ENCODE results near the gene SSMEM1. TPM values are rescaled to one million over a fixed set of nuclear protein-coding genes. Genes with fewer than 3 reads are reported as not detected.

Gene SSMEM1
- total RNA-seq, 1 donor from 2014 or later = not detected

- no peaks in the 10 kb centered on the region for H3K27me3 Mint-ChIP-seq (ENCODE audit: unreplicated experiment)
- H3K4me3 Mint-ChIP-seq (ENCODE audit: unreplicated experiment) = no peak overlapping the region
- no peaks in the 10 kb centered on the region for H3K9me3 Mint-ChIP-seq (ENCODE audit: unreplicated experiment)
- H3K4me1 Mint-ChIP-seq (ENCODE audit: unreplicated experiment) = no peaks in the 10 kb centered on the region
- DNase-seq (ENCODE audit: extremely low spot score, unreplicated experiment) = no peak
- H3K27ac Mint-ChIP-seq (ENCODE audit: unreplicated experiment) = no peak overlapping the region
- no peak for TF ChIP-seq CTCF (IDR thresholded peaks at IDR 0.05)
- peaks cover 50% of the 10 kb centered on the region for H3K36me3 Mint-ChIP-seq (ENCODE audit: unreplicated experiment)
Observed at GRCh38 chr7:130197094-130197493, 10.6 kb upstream of the SSMEM1 start.

DNA sequence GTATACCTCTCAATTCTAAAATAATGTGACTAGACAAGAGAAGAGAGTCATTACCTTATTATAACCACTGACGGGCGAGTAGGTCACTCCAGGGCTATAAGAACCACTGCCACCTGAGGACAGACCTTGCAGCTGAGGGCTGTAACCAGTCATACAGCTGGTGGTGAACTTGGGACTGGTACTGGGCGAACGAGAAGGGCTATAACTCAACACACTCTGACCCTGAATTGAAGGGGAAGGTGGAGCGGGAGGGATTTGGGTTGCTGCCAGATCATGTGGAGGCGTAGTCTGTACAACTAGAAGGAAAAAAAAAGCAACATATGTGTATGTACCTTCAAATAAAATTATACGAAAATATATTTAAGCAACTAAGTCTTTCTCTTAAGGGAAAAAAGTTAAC lies 5.9 kb upstream of the SSMEM1 start:
- no peak for DNase-seq (ENCODE audit: extremely low spot score, unreplicated experiment)
- Mint-ChIP-seq H3K36me3 (ENCODE audit: unreplicated experiment) (peaks cover 44% of the 10 kb centered on the region), H3K27me3 (ENCODE audit: unreplicated experiment) (no peaks in the 10 kb centered on the region), H3K9me3 (ENCODE audit: unreplicated experiment) (no peaks in the 10 kb centered on the region), H3K4me3 (ENCODE audit: unreplicated experiment) (no peak overlapping the region), H3K4me1 (ENCODE audit: unreplicated experiment) (peaks cover 16% of the 10 kb centered on the region), H3K27ac (ENCODE audit: unreplicated experiment) (no peak overlapping the region)
- TF ChIP-seq CTCF (IDR thresholded peaks at IDR 0.05) = no peak

- TF ChIP-seq CTCF (IDR thresholded peaks at IDR 0.05) = no peak
- Mint-ChIP-seq H3K36me3 (ENCODE audit: unreplicated experiment) (peaks cover 19% of the 10 kb centered on the region), H3K27me3 (ENCODE audit: unreplicated experiment) (no peaks in the 10 kb centered on the region), H3K27ac (ENCODE audit: unreplicated experiment) (peak within 1 kb of the TSS; percentile 97), H3K4me1 (ENCODE audit: unreplicated experiment) (peaks cover 22% of the 10 kb centered on the region), H3K9me3 (ENCODE audit: unreplicated experiment) (no peaks in the 10 kb centered on the region), H3K4me3 (ENCODE audit: unreplicated experiment) (peak within 1 kb of the TSS; percentile 90)
- peak; percentile 99 for DNase-seq (ENCODE audit: extremely low spot score, unreplicated experiment)
Observed at GRCh38 chr7:130205084-130205947, 2.3 kb upstream of the SSMEM1 start, which contains the start of gene TMEM209. Gene TMEM209 (minus strand): TSS chr7:130205406. CDS start chr7:130205375, 31 bp downstream.

GRCh38 chr7:130207033-130207432 lies 627 bp upstream of the SSMEM1 start:
- peaks cover 30% of the 10 kb centered on the region for H3K4me1 Mint-ChIP-seq (ENCODE audit: unreplicated experiment)
- H3K27ac Mint-ChIP-seq (ENCODE audit: unreplicated experiment) = no peak overlapping the region
- TF ChIP-seq CTCF (IDR thresholded peaks at IDR 0.05) = no peak
- peaks cover 9% of the 10 kb centered on the region for H3K36me3 Mint-ChIP-seq (ENCODE audit: unreplicated experiment)
- no peak for DNase-seq (ENCODE audit: extremely low spot score, unreplicated experiment)
- no peaks in the 10 kb centered on the region for H3K9me3 Mint-ChIP-seq (ENCODE audit: unreplicated experiment)
- no peak overlapping the region for H3K4me3 Mint-ChIP-seq (ENCODE audit: unreplicated experiment)
- no peaks in the 10 kb centered on the region for H3K27me3 Mint-ChIP-seq (ENCODE audit: unreplicated experiment)

DNA sequence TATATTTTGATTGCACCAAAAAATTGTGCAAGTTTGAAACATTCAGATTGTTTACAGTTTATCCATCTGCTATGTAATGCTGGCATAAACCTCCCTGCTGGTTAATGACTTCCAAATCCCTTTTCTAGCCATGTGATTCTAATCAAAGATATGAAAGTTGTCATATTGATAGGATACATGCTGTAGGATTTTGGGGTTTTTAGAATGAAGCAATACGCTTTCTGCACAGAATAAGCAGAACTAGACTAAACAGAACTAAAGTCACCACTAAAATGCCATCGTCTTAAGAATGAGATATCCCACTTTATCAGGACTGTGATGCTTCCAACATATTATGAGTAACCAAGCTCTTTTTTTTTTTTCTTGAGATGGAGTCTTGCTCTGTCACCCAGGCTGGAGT lies 856 bp downstream of the SSMEM1 start:
- DNase-seq (ENCODE audit: extremely low spot score, unreplicated experiment) = no peak
- Mint-ChIP-seq H3K4me1 (ENCODE audit: unreplicated experiment) (peaks cover 28% of the 10 kb centered on the region), H3K4me3 (ENCODE audit: unreplicated experiment) (no peak overlapping the region), H3K27me3 (ENCODE audit: unreplicated experiment) (no peaks in the 10 kb centered on the region), H3K9me3 (ENCODE audit: unreplicated experiment) (no peaks in the 10 kb centered on the region), H3K36me3 (ENCODE audit: unreplicated experiment) (no peaks in the 10 kb centered on the region), H3K27ac (ENCODE audit: unreplicated experiment) (no peak overlapping the region)
- TF ChIP-seq CTCF (IDR thresholded peaks at IDR 0.05) = no peak

Measured in osteocyte (in vitro differentiated cells).